SIG-M5 (cell line): ENCODE measurements around the gene NUBPL.
"Not testable (repeated sequence)": the region's sequence is repeated elsewhere in the genome, so short reads cannot be mapped to it uniquely, and the experiment has no call there.

ENCODE experiments used
- DNase-seq: peaks from one replicate; lab custom pipeline; 2025; lab: John Stamatoyannopoulos, UW

NUBPL gene

DNA sequence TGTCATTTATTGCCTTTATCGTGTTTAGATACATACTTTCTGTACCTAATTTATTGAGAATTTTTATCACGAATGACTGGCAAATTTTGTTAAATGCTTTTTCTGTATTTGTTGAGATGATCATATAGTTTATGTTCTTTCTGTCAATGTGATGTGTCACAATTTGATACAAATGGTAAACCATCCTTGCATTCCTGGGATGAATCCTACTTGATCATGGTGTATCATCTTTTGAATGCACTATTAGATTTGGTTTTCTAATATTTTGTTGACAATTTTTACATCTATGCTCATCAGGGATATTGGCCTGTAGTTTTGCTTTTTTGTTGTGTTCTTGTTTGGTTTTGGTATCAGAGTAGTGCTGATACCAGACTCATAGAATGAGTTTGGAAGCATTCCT is 185.1 kb downstream of the NUBPL start:
- DNase-seq: no peak

DNA sequence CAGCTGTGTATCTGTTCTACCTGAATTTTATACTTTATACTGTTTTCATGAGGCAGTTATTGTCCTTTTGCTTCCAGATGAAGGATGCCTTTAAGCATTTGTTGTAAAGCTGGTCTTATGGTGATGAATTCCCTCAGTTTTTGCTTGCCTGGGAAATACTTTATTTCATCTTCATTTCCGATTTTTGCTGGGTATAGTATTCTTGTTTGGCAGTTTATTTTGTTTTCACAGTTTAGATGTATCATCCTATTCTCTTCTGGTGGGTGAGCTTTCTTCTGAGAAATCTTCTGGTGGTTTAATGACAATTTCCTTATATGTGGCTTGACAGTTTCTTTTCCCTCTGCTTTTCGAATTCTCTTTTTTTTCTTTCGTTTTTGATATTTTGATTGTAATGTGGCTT is 188.1 kb downstream of the NUBPL start:
- DNase-seq: no peak

DNA sequence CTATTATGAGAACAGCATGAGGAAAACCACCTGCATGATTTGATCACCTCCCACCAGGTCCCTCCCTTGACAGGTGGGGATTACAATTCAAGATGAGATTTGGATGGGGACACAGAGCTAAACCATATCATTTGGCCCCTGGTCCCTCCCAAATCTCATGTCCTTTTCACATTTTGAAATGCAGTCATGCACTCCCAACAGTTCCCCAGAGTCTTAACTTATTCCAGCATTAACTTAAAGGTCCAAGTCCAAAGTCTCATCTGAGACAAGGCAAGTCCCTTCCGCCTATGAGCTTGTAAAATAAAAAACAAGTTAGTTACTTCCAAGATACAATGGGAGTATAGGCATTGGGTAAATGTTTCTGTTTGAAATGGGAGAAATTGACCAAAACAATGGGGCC is 189.8 kb downstream of the NUBPL start:
- DNase-seq: not testable (repeated sequence)

DNA sequence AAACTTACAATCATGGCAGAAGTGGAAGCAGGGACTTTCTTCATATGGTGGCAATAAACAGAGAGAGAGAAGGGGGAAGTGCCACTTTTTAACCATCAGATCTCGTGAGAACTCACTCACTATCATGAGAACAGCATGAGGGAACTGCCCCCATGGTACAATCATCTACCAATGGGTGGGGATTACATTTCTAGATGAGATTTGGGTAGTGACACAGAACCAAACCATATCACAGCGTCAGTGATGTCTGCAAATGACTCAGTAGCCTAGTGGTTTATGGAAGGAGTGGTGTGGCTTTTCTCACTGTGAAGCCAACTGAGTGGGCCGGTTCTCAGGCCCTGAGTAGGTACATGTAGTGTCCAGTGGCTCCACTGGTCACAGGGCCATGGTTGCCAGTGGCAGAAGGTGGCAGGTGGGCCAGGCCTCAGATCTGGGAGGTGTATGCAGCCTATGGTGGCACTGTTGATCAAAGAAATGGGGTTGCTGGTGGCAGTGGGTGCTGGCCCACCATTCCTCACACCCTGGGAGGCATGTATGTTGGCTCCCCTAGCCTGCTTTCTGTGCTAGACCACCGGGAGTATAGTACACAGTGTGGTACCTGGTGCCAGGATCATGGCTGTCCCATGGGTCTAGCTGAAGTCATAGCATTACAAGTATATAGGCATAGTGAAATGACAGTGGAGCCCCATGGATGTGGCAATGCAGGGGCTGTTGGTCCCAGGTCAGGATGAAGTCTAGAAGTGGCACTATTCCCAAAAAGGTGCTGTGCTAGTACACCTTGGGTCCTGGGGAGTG is 191.9 kb downstream of the NUBPL start:
- DNase-seq: no peak

DNA sequence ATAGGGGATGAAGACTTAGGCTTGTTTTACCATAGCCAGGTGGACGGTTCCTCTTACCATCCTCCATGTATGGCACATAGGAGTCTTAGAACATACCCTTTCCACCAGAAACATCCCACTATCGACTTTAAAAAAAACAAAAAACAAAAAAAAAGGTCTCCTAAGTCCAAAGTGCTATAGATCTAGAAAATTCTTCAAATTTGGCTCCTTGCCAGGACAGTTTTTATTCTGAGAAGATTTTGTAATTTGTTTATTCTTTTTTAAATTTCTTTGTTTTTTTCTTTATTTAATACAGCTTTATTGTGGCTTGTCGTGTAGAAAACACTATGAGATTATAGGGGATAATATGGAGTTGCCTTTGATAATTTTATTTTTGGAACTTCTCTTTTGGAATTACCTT is 197.7 kb downstream of the NUBPL start:
- DNase-seq: no peak

DNA sequence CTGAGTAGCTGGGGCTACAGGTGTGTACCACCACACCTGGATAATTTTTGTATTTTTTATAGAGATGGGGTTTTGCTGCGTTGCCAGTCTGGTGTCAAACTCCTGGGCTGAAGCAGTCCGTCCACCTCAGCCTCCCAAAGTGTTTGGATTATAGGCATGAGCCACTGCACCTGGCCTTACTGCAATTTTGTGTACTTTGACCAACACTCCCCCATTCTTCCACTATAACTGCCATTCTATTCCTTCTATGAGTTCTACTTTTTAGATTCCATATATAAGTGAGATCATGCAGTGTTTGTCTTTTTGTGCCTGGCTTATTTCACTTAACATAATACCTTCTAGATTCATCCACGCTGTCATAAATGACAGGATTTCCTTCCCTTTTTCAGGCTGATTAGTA is 199.1 kb downstream of the NUBPL start:
- no peak for DNase-seq

DNA sequence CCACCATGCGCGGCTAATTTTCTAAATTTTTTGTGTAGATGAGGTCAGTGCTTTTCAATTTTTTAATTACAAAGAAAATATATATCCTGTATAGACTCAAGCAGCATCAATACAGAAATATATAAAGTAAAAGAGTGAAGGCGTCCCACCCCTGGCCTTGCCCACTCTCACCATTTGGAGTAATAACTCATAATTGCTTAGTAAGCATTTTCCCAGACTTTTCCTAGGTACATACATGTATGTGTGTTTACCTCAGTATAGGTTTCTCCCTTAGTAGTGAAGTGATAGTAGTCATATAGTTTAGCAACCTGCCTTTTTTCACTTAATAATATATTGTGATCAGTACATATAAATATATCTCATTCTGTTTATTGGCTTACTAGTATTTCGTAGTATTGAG is 200.1 kb downstream of the NUBPL start:
- DNase-seq: no peak

DNA sequence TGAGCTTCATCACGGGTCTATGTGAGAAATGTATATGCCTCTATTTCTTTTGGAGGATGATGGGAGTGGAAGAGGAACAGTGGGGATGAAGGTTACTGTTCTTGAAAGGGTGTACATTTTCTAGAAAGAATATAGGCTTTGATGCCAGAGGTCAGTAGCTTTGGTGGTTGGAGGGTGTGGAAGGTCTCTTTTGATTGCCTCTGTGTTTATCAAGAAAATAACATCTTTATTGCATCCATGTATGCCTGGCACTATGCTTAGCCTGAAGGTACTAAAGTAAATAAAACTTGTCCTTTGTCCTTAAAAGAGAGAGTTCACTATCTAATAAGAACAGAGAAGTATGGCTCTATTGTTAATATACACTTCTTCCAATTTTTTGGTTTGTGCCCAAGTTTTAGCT is 201.8 kb downstream of the NUBPL start:
- no peak for DNase-seq

DNA sequence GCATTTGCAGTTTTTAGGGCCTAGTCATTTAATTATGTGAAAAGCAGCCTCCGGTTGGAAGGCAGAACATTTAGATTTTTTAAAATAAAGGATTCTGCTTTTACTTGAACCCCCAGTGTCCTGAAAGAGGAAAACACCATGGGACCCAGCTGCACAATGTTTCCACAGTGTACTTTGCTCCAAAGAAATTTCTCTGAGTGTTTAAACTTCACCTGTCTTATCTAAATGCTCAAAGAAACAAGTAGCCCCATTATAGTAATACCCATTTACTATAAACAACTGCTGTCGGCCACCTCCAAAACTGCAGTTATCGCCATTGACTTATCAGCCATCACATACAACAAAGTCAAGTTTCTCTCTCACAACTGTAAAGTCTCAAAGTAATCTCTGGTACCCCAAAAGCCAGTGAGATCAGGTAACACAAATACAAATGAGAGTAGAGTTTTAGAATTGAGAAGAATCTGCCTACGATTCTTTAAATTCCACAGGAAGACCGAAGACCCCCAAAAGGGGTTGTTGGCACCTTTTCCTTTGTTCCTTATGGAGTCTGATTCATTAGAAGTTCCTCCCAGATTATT is 205.2 kb downstream of the NUBPL start:
- DNase-seq: no peak

DNA sequence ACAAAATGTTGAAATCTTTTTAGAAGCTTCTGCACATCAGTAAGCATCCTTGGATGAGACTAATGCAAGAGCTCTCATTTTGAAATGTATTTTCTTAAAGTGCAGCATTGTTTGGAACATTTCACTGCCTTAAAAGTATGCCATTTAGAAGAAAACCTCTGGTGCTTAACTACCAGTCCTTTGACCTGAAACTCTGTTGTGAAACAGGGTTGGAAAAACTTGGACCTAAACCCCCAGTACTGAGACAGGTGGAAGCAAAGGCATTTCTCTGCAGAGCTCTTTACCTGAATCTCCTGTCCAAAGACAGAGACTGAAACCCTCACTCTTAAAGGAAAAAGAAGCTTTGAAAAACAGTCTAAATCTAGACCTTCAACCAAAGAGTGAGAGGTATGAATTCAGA is 207.2 kb downstream of the NUBPL start:
- no peak for DNase-seq

DNA sequence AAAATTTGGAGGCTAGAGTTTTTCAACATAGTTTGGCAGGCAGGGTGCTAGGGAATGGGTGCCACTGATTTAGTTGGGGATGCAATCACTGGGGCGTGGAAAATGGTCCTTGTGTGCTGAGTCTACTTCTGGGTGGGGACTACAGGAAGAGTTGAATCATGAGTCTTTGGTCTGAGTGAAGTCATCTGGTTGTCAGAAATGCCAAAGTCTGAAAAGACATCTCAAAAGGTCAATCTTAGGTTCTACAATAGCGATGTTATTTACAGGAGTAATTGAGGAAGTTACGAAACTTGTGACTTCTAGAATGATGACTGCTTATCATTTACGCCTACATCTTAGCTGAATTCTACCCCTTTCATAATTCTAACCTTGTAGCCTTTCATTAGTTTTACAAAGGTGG is 209.1 kb downstream of the NUBPL start:
- no peak for DNase-seq

DNA sequence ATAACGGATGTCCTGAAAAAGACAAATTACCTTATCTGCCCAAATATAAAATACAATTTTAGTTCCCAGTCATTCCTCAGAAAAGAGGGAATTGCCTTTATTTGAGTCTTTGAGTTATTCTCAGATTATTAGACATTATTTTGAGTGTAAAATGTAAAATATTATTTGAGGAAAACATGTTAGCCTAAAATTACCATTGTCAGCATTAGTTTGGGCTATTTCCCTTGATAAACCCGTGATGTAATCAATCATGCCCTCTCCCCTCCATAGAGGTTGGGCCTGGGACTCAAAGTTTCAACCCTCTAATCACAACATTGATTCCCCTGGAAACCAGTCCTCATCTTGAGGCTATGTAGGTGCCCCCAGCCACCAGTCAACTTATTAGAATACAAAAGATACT is 213.4 kb downstream of the NUBPL start:
- no peak for DNase-seq

DNA sequence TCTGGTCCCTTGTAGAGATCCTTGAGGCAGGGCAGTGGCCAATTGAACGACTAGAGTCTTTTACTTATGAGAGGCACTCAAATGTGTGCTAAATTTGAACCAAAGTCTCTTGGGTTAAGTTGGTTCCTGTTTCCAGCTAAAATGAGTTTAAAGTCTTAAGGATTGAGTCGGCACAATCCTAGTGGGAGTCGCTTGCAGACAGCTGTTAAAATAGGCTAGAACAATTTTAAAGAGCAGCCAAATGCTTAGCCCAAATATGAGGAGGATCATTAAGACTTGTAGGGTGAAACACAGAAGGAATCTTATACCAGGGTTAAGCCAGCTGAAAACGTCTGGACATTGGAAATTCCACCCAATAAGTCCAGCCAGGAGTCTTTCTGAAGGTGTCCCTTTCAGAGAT is 216.1 kb downstream of the NUBPL start:
- no peak for DNase-seq

DNA sequence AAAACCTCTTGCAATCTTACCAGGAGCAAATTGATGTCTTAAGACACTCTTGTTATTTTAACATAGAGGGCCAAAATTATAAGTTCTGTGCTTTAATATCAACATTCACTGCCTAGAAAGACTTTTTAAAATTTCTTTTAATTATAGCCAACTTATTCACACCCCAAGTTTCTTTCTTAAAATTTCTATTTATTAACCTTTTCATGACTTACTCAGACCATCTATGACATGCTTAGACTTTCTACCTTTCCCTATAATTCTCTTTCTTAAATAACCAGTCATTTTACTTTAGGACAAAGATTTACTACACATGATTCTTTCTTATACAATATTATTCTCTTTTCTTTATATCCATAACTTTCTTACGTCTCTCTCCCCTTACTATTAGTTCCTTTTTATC is 220.4 kb downstream of the NUBPL start:
- no peak for DNase-seq

DNA sequence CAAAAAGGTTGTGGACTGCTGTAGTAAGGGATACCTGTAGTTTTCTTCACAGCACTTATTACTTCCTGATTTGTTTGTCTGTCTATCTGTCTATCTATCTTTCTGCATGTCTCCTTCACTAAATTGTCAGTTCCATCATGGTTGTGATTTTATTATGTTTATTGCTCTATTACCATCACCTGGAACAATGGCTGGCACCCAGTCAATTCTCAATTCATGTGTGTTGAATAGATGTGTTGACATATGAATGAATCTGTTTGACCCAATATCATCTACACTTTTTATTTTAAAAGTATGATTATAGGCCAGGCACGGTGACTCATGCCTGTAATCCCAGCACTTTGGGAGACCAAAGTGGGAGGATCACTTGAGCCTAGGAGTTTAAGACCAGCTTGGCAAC is 224.4 kb downstream of the NUBPL start:
- no peak for DNase-seq

DNA sequence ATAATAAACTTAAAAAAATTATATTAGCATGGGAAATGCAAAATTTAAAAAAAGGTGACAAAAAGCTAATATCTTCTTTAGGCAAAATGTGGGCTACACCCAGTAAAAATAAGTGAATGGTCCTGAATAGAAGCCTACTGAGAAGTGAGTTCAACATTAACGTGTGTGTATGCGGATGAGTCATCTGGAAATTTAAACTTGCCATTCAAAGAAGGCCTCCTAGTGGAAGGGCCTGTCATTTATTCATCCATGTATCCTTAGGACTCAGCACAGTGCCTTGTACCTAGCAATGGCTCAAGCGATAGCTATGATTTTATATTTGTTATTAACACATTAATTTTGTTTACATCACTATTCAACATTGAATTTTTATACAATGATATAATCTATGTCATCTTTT is 226.2 kb downstream of the NUBPL start:
- DNase-seq: no peak

DNA sequence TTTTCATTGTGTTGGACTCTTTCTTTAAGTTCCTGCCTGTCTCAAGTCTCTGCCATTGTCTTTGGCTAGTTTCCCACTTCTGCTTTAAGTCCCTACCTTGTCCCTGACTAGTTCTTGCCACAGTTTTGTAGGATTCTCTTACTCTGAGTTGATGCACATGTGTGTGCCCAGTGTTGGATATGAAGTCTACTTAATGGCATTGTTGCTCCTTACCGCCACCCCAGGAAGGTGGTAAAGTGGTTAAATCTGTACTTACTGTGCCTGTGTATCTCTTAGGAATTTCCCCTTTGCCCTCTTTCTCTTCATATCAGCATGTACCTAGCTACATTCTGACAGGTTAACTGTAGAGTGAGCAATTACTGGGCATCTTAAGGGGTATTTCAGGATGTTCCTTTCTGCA is 227.1 kb downstream of the NUBPL start:
- DNase-seq: no peak

DNA sequence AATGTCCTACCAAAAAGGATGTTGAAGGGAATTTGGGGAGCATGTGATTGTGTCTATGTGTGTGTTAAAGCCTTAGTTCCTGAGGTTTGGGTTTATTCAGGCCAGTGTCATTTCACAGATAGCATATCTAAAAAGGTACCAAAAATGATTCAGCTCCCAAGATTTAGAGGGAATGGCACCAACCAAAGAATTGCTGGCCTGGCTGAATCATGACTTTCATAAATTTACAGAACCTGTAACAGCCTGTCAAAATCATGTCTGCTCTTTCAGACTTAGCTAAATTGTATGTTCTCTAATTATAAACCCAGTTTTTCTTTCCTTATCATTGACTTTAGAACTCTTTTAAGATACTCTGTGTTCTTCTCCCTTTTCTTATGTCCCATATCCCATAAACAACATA is 231.5 kb downstream of the NUBPL start:
- DNase-seq: no peak

DNA sequence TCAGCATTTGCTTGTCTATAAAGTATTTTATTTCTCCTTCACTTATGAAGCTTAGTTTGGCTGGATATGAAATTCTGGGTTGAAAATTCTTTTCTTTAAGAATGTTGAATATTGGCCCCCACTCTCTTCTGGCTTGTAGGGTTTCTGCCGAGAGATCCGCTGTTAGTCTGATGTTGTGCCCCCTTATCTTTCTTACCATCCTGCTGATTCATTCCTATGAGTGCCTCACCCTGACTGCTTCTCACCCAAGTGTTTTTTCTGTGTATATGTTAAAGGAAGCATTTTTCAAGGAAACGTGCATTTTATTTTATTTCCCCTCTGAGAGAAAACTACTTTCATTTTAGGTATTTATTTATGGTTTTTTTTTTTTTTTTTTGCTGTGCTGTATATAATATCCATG is 236.7 kb downstream of the NUBPL start:
- not testable (repeated sequence) for DNase-seq

DNA sequence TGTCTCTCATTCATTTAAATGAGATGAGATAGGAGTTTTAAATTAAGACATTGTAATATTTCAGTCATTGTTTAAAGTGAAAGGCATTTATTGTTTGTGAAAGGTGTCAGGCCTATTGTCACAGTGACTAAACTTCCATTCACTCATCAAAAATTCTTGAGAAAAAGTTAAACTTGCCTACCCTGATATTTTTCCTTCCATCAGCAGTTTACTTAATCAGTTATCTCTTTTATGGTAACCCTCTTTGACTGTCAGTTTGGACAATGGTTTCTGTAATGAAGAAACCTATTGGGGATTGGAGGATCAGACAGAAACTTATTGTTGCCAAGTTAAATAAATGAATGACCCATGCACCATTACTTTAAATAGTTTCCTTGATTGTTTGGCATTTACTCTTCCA is 241.6 kb downstream of the NUBPL start:
- no peak for DNase-seq

DNA sequence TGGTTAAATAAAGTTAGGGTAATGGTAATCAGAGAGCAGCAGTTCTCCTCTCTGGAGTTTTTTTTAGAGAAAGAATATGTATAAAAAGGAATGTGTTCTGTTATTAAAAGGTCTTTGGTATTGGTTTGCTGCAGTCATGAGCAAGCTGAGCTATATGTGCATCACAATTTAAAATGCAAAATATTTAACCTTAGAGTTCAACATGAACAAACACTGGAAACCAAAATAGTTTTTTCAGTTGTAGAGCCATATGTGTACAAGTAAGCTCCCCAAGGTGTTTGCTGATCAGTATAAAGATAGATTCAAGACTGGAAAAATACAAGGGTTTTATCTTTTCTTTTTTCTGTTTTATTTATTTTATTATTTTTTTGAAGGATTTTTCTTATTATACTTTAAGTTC is 245.0 kb downstream of the NUBPL start:
- DNase-seq: no peak

DNA sequence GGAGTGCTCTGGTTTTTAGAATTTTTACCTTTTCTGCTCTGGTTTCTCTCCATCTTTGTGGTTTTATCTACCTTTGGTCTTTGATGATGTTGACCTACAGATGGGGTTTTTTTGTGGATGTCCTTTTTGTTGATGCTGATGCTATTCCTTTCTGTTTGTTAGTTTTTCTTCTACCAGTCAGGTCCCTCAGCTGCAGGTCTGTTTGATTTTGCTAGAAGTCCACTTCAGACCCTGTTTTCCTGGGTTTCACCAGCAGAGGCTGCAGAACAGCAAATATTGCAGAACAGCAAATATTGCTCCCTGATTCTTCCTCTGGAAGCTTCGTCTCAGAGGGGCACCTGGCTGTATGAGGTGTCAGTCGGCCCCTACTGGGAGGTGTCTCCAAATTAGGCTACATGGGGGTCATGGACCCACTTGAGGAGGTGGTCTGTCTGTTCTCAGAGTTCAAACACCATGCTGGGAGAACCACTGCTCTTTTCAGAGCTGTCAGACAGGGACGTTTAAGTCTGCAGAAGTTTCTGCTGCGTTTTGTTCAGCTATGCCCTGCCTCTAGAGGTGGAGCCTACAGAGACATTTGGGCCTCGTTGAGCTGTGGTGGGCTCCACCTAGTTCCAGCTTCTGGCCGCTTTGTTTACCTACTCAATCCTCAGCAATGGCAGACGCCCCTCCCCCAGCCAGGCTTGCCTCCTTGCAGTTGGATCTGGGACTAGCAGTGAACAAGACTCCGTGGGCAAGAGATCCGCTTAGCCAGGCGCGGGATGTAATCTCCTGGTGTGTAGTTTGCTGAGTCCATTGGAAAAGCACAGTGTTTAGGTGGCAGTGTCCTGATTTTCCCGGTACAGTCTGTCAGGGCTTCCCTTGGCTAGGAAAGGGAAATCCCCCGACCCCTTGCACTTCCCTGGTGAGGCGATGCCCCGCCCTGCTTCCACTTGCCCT is 250.8 kb downstream of the NUBPL start:
- DNase-seq: not testable (repeated sequence)
